Natural killer cell (primary cell): Measurements from ENCODE around the gene SPHK2. TPM values are rescaled to one million over a fixed set of nuclear protein-coding genes. Genes with fewer than 3 reads are reported as not detected.

Experiments used
- ATAC-seq, 3 donors: fragments of 150-1000 bp in 2 of 3; fragments of 200-7000 bp in 1 of 3; cut with Tn5 transposase; 1 replicate in 1 of 3; 2 replicates in 2 of 3; pipeline ENCODE4 v1.10.0; 2021; ENCODE audit warnings: mild to moderate bottlenecking in 2 of 3, moderate library complexity in 2 of 3
- DNase-seq, 2 donors: peaks; one replicate each; pipeline versions ENCODE4 v3.0.0 to v3.0.0-alpha.2; 2013 to 2021; ENCODE audit warnings: mixed read lengths in 1 of 2
- H3K27ac ChIP-seq: one replicate; pipeline ENCODE4 v1.5.1; 2013; ENCODE audit warnings: mild to moderate bottlenecking, low read length
- H3K27me3 ChIP-seq: one replicate; pipeline ENCODE4 v1.6.1; 2013; ENCODE audit warnings: low read length; ENCODE audit not compliant: control insufficient read depth, insufficient read depth
- H3K36me3 ChIP-seq: one replicate; pipeline ENCODE4 v1.6.1; 2013; ENCODE audit warnings: low read length; ENCODE audit not compliant: control insufficient read depth, insufficient read depth
- H3K4me1 ChIP-seq: one replicate; pipeline ENCODE4 v1.6.1; 2013; ENCODE audit warnings: low read length; ENCODE audit not compliant: control insufficient read depth, insufficient read depth
- H3K4me3 ChIP-seq: one replicate; pipeline ENCODE4 v1.5.1; 2013; ENCODE audit warnings: low read length
- H3K9me3 ChIP-seq: one replicate; pipeline ENCODE4 v1.6.1; 2013; ENCODE audit warnings: low read length; ENCODE audit not compliant: control insufficient read depth, insufficient read depth
- H3K27ac Mint-ChIP-seq, 2 donors: one replicate each; pipeline ENCODE4 v1.8.0; 2022; ENCODE audit warnings: mild to moderate bottlenecking in 2 of 2, mixed read lengths in 2 of 2, moderate library complexity in 1 of 2
- H3K27me3 Mint-ChIP-seq, 2 donors: one replicate each; pipeline ENCODE4 v1.8.0; 2022; ENCODE audit warnings: low read depth in 2 of 2, mixed read lengths in 2 of 2
- H3K36me3 Mint-ChIP-seq: one replicate; pipeline ENCODE4 v1.8.0; 2022; ENCODE audit warnings: mixed read lengths
- H3K4me1 Mint-ChIP-seq, 2 donors: one replicate each; pipeline ENCODE4 v1.8.0; 2022; ENCODE audit warnings: mixed read lengths in 2 of 2
- H3K4me3 Mint-ChIP-seq: one replicate; pipeline ENCODE4 v1.8.0; 2022; ENCODE audit warnings: mild to moderate bottlenecking, moderate library complexity, mixed read lengths
- H3K9me3 Mint-ChIP-seq, 2 donors: one replicate each; pipeline ENCODE4 v1.8.0; 2022; ENCODE audit warnings: mixed read lengths in 2 of 2
- WGBS: methylation state at CpG from one replicate; pipeline ENCODE4 v1.1.7; 2013; ENCODE audit warnings: missing lambda C conversion rate; ENCODE audit not compliant: insufficient coverage; 5-methylcytosine and 5-hydroxymethylcytosine counted together
- intact Hi-C: fragments of 100-400 bp; cut with micrococcal nuclease; formaldehyde crosslinking; loops from one replicate; pipeline ENCODE4 v1.14.2; 2022
- total RNA-seq, 4 donors: library from RNA; stranded (reverse); fragments of 120-200 nt in 1 of 4; gene quantifications; one replicate each; pipeline versions ENCODE4 v1.2.3 to v1.2.4, GENCODE V29; 2013 to 2022
- TF ChIP-seq, protein P1 (sequence below): fragments of 200-600 bp; IDR thresholded peaks from one replicate; pipeline ENCODE4 v1.8.0; 2022; ENCODE audit warnings: antibody characterized with exemption

Gene SPHK2
- total RNA-seq, 3 donors from 2014 or later (not counting 1 experiment from before 2014, with no cell fraction given) = 18.6 to 28.3 (median 23.2) TPM

DNA sequence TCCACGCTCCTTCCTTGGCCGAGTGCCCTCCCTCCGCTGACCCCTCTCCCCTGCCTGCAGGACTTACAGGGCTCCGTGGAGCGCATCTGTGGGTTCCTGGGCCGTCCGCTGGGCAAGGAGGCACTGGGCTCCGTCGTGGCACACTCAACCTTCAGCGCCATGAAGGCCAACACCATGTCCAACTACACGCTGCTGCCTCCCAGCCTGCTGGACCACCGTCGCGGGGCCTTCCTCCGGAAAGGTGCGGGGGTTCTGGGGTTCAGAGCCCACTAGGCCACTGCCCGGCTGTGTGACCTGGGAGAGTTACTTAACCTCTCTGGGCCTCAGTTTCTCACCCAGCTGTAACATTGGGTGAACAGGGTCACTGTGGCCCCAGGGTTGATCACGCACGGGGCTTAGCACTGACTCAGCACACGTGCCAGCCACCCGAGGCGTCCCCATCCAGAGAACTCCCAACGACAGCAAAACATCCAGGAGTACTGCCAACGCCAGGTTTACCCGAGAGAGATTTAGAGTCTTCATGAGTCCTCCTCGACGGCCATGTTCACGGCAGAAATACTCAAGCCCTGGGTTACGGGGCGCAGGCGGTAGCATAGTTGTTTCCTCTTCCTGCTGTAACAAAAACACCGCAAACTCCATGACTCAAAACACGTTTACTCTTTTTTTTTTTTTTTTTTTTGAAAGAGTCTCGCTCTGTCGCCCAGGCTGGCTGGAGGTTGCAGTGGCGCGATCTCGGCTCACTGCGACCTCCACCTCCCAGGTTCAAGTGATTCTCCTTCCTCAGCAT lies 22.4 kb upstream of the SPHK2 start:
- H3K4me3 Mint-ChIP-seq = no peak overlapping the region

DNA sequence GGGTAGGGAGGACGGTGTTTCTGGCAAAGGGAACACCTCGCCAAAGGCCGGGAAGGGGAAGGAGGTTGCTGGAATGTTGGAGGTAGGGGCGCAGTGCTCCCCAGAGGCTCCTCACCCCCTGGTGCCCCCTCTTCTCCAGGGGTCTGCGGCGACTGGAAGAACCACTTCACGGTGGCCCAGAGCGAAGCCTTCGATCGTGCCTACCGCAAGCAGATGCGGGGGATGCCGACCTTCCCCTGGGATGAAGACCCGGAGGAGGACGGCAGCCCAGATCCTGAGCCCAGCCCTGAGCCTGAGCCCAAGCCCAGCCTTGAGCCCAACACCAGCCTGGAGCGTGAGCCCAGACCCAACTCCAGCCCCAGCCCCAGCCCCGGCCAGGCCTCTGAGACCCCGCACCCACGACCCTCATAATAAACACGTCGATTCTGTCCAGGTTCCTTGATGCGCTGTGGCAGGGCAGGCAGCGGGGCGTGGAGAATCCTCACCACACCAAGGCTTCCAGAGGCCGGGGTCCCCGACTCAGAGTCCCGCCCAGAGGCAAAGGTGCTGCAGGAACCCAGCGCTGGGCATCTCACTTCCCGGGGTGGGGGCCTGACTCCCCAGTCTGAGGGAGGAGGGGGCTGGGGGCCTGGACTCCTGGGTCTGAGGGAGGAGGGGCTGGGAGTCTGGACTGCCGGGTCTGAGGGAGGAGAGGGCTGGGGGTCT lies 20.2 kb upstream of the SPHK2 start:
- Mint-ChIP-seq H3K36me3 (no peaks in the 10 kb centered on the region), H3K9me3 (no peaks in the 10 kb centered on the region), H3K4me3 (no peak overlapping the region), H3K4me1 (no peaks in the 10 kb centered on the region), H3K27me3 (peaks cover 0 to 3% of the 10 kb centered on the region in 2 donors), H3K27ac (no peak overlapping the region)
- H3K27me3 ChIP-seq = no peaks in the 10 kb centered on the region
- WGBS = 83% methylated on average over 30 of the region's 30 CpGs
- H3K4me1 ChIP-seq = peaks cover 9% of the 10 kb centered on the region
- no peaks in the 10 kb centered on the region for H3K9me3 ChIP-seq
- intact Hi-C loops = no loop called here
- DNase-seq (no peak), ATAC-seq (no peak)
- H3K4me3 ChIP-seq = no peak overlapping the region
- no peak overlapping the region for H3K27ac ChIP-seq
- TF ChIP-seq, protein P1, sequence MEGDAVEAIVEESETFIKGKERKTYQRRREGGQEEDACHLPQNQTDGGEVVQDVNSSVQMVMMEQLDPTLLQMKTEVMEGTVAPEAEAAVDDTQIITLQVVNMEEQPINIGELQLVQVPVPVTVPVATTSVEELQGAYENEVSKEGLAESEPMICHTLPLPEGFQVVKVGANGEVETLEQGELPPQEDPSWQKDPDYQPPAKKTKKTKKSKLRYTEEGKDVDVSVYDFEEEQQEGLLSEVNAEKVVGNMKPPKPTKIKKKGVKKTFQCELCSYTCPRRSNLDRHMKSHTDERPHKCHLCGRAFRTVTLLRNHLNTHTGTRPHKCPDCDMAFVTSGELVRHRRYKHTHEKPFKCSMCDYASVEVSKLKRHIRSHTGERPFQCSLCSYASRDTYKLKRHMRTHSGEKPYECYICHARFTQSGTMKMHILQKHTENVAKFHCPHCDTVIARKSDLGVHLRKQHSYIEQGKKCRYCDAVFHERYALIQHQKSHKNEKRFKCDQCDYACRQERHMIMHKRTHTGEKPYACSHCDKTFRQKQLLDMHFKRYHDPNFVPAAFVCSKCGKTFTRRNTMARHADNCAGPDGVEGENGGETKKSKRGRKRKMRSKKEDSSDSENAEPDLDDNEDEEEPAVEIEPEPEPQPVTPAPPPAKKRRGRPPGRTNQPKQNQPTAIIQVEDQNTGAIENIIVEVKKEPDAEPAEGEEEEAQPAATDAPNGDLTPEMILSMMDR = no peak
- no peaks in the 10 kb centered on the region for H3K36me3 ChIP-seq

More for the DNA sequence above, 22.4 kb upstream of the SPHK2 start:
- H3K27ac Mint-ChIP-seq = no peak overlapping the region
- ATAC-seq = peak; percentile 56 to 72 (median 60)
- peak in 1 of 2 donors; percentile 78 for DNase-seq
- H3K36me3 Mint-ChIP-seq = no peaks in the 10 kb centered on the region
- Histone ChIP-seq H3K27ac (no peak overlapping the region), H3K4me3 (peak overlapping the region; percentile 6), H3K9me3 (no peaks in the 10 kb centered on the region), H3K36me3 (no peaks in the 10 kb centered on the region), H3K27me3 (no peaks in the 10 kb centered on the region), H3K4me1 (peaks cover 9% of the 10 kb centered on the region)
- H3K27me3 Mint-ChIP-seq = peaks cover 0 to 3% of the 10 kb centered on the region in 2 donors
- H3K9me3 Mint-ChIP-seq = no peaks in the 10 kb centered on the region
- TF ChIP-seq, protein P1 = no peak
- intact Hi-C loops = no loop called here
- WGBS = 75% methylated on average over 39 of the region's 39 CpGs
- H3K4me1 Mint-ChIP-seq = no peaks in the 10 kb centered on the region

DNA sequence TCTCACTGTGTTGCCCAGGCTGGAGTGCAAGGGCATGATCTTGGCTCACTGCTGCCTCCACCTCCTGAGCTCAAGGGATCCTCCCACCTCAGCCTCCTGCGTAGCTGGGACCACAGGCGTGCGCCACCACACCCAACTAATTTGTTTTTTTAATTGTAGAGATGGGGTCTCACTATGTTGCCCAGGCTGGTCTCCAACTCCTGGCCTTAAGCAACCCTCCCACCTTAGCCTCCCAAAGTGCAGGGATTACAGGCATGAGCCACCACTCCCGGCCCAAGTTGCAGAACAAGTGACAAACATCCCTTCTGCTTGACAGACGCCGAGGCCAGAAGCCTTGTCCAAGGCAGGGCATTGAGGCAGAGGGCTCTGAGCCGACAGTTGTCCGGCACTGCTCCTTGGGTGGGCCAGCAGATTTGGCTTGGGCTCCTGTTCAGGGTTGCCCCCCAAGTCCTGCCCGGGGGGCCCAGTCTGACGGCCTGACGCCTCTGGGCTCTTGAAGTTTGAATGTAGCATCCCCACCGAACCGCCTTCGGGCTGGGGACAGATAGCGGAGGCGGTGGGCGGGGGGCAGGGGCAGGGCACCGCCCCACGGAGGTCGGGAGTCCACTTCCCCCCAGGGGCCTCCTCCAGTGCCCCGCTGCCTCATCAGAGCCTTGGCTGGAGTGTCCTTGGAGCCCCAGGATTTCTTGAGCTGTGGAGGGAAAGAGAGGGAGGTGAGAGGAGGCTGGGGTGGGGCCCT lies 18.5 kb upstream of the SPHK2 start:
- H3K27me3 ChIP-seq = no peaks in the 10 kb centered on the region
- no peaks in the 10 kb centered on the region for H3K36me3 Mint-ChIP-seq
- intact Hi-C loops = no loop called here
- H3K4me3 Mint-ChIP-seq = no peak overlapping the region
- 87% methylated on average over 19 of the region's 21 CpGs for WGBS
- no peak overlapping the region for H3K27ac Mint-ChIP-seq
- TF ChIP-seq, protein P1 = no peak
- DNase-seq = no peak
- no peaks in the 10 kb centered on the region for H3K9me3 ChIP-seq
- H3K27ac ChIP-seq = no peak overlapping the region
- no peak for ATAC-seq
- peaks cover 0 to 3% of the 10 kb centered on the region in 2 donors for H3K27me3 Mint-ChIP-seq
- no peaks in the 10 kb centered on the region for H3K36me3 ChIP-seq
- H3K4me1 ChIP-seq = peaks cover 9% of the 10 kb centered on the region
- no peaks in the 10 kb centered on the region for H3K4me1 Mint-ChIP-seq
- H3K9me3 Mint-ChIP-seq = no peaks in the 10 kb centered on the region
- no peak overlapping the region for H3K4me3 ChIP-seq
